ENCODE results near the gene CHD2. TPM values are rescaled to one million over a fixed set of nuclear protein-coding genes. Genes with fewer than 3 reads are reported as not detected.

Gene CHD2
- total RNA-seq, 1 experiment from 2014 or later, result 120 TPM

DNA sequence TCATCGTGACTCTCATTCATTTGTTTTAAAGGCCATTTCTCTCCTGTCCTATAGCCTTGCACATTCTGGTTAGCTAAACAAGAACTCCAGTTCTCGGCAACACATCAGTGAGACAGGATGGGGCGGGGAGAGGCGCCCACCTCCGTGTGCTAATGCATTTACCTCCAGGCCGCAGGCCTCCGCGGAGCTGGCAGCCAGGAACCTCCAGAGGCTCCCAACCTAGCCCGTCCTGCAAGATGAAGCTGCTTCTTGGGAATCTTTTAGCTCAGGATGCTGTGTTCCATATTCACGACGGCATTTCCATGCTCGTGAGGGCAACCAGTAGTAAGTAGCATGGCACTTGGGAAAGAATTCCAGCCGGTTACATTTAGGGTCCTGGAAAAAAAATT is 141.0 kb downstream of the CHD2 start:
- H3K4me3 ChIP-seq, result no peak overlapping the region
- no peak for TF ChIP-seq EZH2 (IDR thresholded peaks at IDR 0.05; ENCODE audit: low read depth)
- TF ChIP-seq, protein P1, sequence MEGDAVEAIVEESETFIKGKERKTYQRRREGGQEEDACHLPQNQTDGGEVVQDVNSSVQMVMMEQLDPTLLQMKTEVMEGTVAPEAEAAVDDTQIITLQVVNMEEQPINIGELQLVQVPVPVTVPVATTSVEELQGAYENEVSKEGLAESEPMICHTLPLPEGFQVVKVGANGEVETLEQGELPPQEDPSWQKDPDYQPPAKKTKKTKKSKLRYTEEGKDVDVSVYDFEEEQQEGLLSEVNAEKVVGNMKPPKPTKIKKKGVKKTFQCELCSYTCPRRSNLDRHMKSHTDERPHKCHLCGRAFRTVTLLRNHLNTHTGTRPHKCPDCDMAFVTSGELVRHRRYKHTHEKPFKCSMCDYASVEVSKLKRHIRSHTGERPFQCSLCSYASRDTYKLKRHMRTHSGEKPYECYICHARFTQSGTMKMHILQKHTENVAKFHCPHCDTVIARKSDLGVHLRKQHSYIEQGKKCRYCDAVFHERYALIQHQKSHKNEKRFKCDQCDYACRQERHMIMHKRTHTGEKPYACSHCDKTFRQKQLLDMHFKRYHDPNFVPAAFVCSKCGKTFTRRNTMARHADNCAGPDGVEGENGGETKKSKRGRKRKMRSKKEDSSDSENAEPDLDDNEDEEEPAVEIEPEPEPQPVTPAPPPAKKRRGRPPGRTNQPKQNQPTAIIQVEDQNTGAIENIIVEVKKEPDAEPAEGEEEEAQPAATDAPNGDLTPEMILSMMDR (conservative IDR thresholded peaks at IDR 0.05), result no peak
- no peaks in the 10 kb centered on the region for H3K27me3 ChIP-seq (ENCODE audit: insufficient read depth, low read depth)
- no peaks in the 10 kb centered on the region for H3K4me1 ChIP-seq (replicated peaks; ENCODE audit: insufficient read depth)
- intact Hi-C loops (cut with micrococcal nuclease; ENCODE audit: unreplicated experiment), result no loop called here
- no peak overlapping the region for H2AFZ ChIP-seq
- ChIA-PET CTCF (no interaction called here), POLR2A (ENCODE audit: unreplicated experiment) (no interaction called here)
- H3K27ac ChIP-seq, result no peak overlapping the region
- H3K79me2 ChIP-seq (ENCODE audit: low read depth), result no peaks in the 10 kb centered on the region
- no peaks in the 10 kb centered on the region; the same call in 1 of the 2 replicates for H3K9me3 ChIP-seq (ENCODE audit: insufficient read depth, low read depth)
- no peaks in the 10 kb centered on the region for H3K9me2 ChIP-seq (ENCODE audit: insufficient read depth)
- BruUV-seq (replicated peaks), result no TSS peak
- DNase-seq, result no peak
- no peaks in the 10 kb centered on the region for H4K20me1 ChIP-seq (ENCODE audit: insufficient read depth)
- H3K36me3 ChIP-seq (ENCODE audit: low read depth), result no peaks in the 10 kb centered on the region
- no peaks in the 10 kb centered on the region for H3F3A ChIP-seq (ENCODE audit: insufficient read depth, low read depth)
- H3K4me2 ChIP-seq, result no peak overlapping the region

DNA sequence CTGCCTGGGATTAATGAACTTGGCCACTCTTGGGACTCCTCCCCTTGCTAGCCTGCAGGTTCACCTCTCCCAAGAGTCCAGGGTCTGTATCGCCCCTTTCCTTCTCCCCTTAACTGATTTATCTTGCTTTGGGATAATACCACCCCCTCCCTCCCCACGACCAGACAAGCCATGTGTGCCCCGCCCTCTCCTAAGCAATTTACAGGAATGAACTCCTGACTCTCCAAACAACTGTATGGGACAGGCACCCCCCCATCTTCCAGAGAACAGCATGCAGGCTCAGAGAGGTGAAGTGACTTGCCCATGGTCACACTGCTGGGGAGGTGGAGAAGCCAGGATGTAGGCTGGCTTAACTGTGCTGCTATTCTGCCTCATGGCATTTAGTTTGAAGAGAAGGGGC is 142.1 kb downstream of the CHD2 start:
- H3K27ac ChIP-seq, result no peak overlapping the region
- DNase-seq, result no peak
- H3K4me3 ChIP-seq, result no peak overlapping the region
- TF ChIP-seq, protein P1 (conservative IDR thresholded peaks at IDR 0.05), result no peak
- no peak for TF ChIP-seq EZH2 (IDR thresholded peaks at IDR 0.05; ENCODE audit: low read depth)
- no TSS peak for BruUV-seq (replicated peaks)
- no peaks in the 10 kb centered on the region for H3K4me1 ChIP-seq (replicated peaks; ENCODE audit: insufficient read depth)
- intact Hi-C loops (cut with micrococcal nuclease; ENCODE audit: unreplicated experiment), result no loop called here
- no peaks in the 10 kb centered on the region for H3K79me2 ChIP-seq (ENCODE audit: low read depth)
- no peaks in the 10 kb centered on the region for H3F3A ChIP-seq (ENCODE audit: insufficient read depth, low read depth)
- no peaks in the 10 kb centered on the region for H4K20me1 ChIP-seq (ENCODE audit: insufficient read depth)
- H3K27me3 ChIP-seq (ENCODE audit: insufficient read depth, low read depth), result no peaks in the 10 kb centered on the region
- ChIA-PET CTCF (interaction anchor here (0.6 kb wide), 1 partner anchor 12 kb away, joined by 15 read pairs; no protein-coding TSS in a partner anchor), POLR2A (ENCODE audit: unreplicated experiment) (no interaction called here)
- H3K36me3 ChIP-seq (ENCODE audit: low read depth), result no peaks in the 10 kb centered on the region
- H3K9me2 ChIP-seq (ENCODE audit: insufficient read depth), result no peaks in the 10 kb centered on the region
- no peak overlapping the region for H2AFZ ChIP-seq
- H3K4me2 ChIP-seq, result no peak overlapping the region
- no peaks in the 10 kb centered on the region; the same call in 1 of the 2 replicates for H3K9me3 ChIP-seq (ENCODE audit: insufficient read depth, low read depth)

DNA sequence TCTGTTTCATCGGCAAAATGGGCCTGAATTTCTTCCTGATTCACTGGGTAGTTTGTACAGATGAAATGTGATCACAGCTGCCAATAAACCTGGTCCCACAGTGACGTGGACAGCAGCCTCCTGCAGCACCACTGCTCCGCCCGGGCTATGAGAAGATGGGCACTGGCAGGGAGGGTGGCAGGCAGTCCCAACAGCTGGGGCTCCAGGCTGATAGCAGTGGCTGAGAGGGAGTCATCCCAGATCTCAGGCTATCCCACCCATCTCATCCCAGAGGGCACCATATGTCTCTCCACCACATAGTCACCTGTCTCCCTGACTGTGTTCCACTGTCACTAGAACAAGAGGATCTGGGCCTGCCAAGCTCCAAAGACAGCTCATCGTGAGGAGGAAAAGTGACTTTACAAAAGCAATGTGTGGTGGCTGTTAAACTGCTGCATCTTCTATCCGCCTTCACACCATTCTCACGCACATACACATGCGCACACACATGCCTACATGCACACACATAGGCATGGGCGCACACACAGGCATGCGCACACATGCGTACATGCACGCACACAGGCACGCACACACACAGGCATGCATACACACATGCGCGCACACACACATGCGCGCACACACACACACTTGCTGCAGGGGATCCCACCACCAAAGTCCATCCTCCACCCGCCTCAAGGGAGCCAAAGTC is 142.7 kb downstream of the CHD2 start:
- H3K9me3 ChIP-seq (ENCODE audit: insufficient read depth, low read depth), result no peaks in the 10 kb centered on the region; the same call in 1 of the 2 replicates

More for the DNA sequence above, 142.7 kb downstream of the CHD2 start:
- Histone ChIP-seq H3K27ac (no peak overlapping the region), H2AFZ (no peak overlapping the region), H3F3A (ENCODE audit: insufficient read depth, low read depth) (no peaks in the 10 kb centered on the region), H3K79me2 (ENCODE audit: low read depth) (no peaks in the 10 kb centered on the region), H3K36me3 (ENCODE audit: low read depth) (no peaks in the 10 kb centered on the region), H3K4me1 (replicated peaks; ENCODE audit: insufficient read depth) (no peaks in the 10 kb centered on the region), H3K4me2 (no peak overlapping the region), H3K9me2 (ENCODE audit: insufficient read depth) (no peaks in the 10 kb centered on the region), H3K27me3 (ENCODE audit: insufficient read depth, low read depth) (no peaks in the 10 kb centered on the region), H3K4me3 (no peak overlapping the region), H4K20me1 (ENCODE audit: insufficient read depth) (no peaks in the 10 kb centered on the region)
- no peak for DNase-seq
- TF ChIP-seq, protein P1 (conservative IDR thresholded peaks at IDR 0.05), result no peak
- no peak for TF ChIP-seq EZH2 (IDR thresholded peaks at IDR 0.05; ENCODE audit: low read depth)
- intact Hi-C loops (cut with micrococcal nuclease; ENCODE audit: unreplicated experiment), result no loop called here
- no TSS peak for BruUV-seq (replicated peaks)
- POLR2A ChIA-PET (ENCODE audit: unreplicated experiment), result no interaction called here
- CTCF ChIA-PET, result interaction anchor here (0.6 kb wide), 1 partner anchor 11 kb away, joined by 15 read pairs; no protein-coding TSS in a partner anchor
